Measurements from ENCODE around the gene MRPL37.

- no peak for TF ChIP-seq CTCF (IDR thresholded peaks at IDR 0.05; ENCODE audit: insufficient read depth, low read length, poor library complexity, severe bottlenecking)
- TF ChIP-seq EZH2phosphoT487 (conservative IDR thresholded peaks at IDR 0.05; ENCODE audit: low read length) = no peak
Observed at GRCh38 chr1:54244655-54245054, 44.7 kb downstream of the MRPL37 start.
